ENCODE measurements around the gene TWIST2.

TWIST2 gene

GRCh38 chr2:238874330-238875050 is 26.6 kb downstream of the TWIST2 start:
- DNase-seq, result no peak

- DNase-seq, result no peak
These were observed 27.2 kb downstream of the TWIST2 start for GRCh38 chr2:238875101-238875470.

GRCh38 chr2:238875471-238876231 is 27.8 kb downstream of the TWIST2 start:
- no peak for DNase-seq

- no peak for DNase-seq
These were observed 28.3 kb downstream of the TWIST2 start for GRCh38 chr2:238876232-238876630.

GRCh38 chr2:238878051-238878735 is 30.3 kb downstream of the TWIST2 start:
- DNase-seq, result no peak

GRCh38 chr2:238879043-238879442 is 31.2 kb downstream of the TWIST2 start:
- DNase-seq, result no peak

GRCh38 chr2:238879621-238880377 is 31.9 kb downstream of the TWIST2 start:
- no peak for DNase-seq

- DNase-seq, result no peak
These were observed 33.6 kb downstream of the TWIST2 start for GRCh38 chr2:238881353-238882081.

GRCh38 chr2:238882082-238882755 is 34.3 kb downstream of the TWIST2 start:
- DNase-seq, result no peak

GRCh38 chr2:238883421-238883901 is 35.6 kb downstream of the TWIST2 start:
- no peak for DNase-seq

- no peak for DNase-seq
These were observed 36.4 kb downstream of the TWIST2 start for GRCh38 chr2:238884122-238884811.

GRCh38 chr2:238884812-238885408 is 37.0 kb downstream of the TWIST2 start:
- DNase-seq, result no peak

- no peak for DNase-seq
These were observed 38.7 kb downstream of the TWIST2 start for GRCh38 chr2:238886453-238887094.

- no peak for DNase-seq
These were observed 39.7 kb downstream of the TWIST2 start for GRCh38 chr2:238887616-238888015.

- DNase-seq, result no peak
These were observed 40.9 kb downstream of the TWIST2 start for GRCh38 chr2:238888781-238889180.

- DNase-seq, result no peak
These were observed 42.2 kb downstream of the TWIST2 start for GRCh38 chr2:238890131-238890530.

GRCh38 chr2:238890618-238891456 is 43.0 kb downstream of the TWIST2 start:
- DNase-seq, result no peak

- DNase-seq, result no peak
These were observed 43.7 kb downstream of the TWIST2 start for GRCh38 chr2:238891457-238892203.

- DNase-seq, result no peak
These were observed 44.3 kb downstream of the TWIST2 start for GRCh38 chr2:238892204-238892500.

Data from CD4-positive, alpha-beta T cell treated with Interleukin-15 for 1 hour (primary cell).